SK-N-SH treated with all-trans-retinoic acid at 6 μM for 48 hours (cell line): ENCODE measurements around the gene CACNA1H.

Experiments used
- ARNTL ChIP-seq: fragments of 450-650 bp; formaldehyde crosslinking; IDR thresholded peaks from 2 replicates; pipeline ENCODE4 v1.5.0; 2020; ENCODE audit warnings: low read depth, mild to moderate bottlenecking, moderate library complexity, borderline replicate concordance
- CREB5 ChIP-seq: fragments of 250-450 bp; sonication (Bioruptor Pico); IDR thresholded peaks from 2 replicates; pipeline ENCODE4 v1.5.1; 2020; ENCODE audit warnings: low read depth, mild to moderate bottlenecking, moderate library complexity
- CSDC2 ChIP-seq: fragments of 250-450 bp; sonication (Bioruptor Pico); IDR thresholded peaks from 2 replicates; pipeline ENCODE4 v1.5.0; 2020; ENCODE audit warnings: mild to moderate bottlenecking, moderate library complexity
- ISL1 ChIP-seq: fragments of 250-450 bp; sonication (Bioruptor Pico); IDR thresholded peaks from 2 replicates; pipeline ENCODE4 v2.1.2; 2022; ENCODE audit warnings: mild to moderate bottlenecking, moderate library complexity
- OSR1 ChIP-seq: fragments of 250-450 bp; sonication (Bioruptor Pico); IDR thresholded peaks from 2 replicates; pipeline ENCODE4 v1.8.0; 2022; ENCODE audit warnings: moderate library complexity, mild to moderate bottlenecking, inconsistent platforms
- PATZ1 ChIP-seq: fragments of 250-450 bp; sonication (Bioruptor Pico); IDR thresholded peaks from 2 replicates; pipeline ENCODE4 v1.8.0; 2020; ENCODE audit warnings: mild to moderate bottlenecking, moderate library complexity, borderline replicate concordance
- PPARA ChIP-seq: fragments of 250-450 bp; sonication (Bioruptor Pico); IDR thresholded peaks from 2 replicates; pipeline ENCODE4 v1.5.0; 2020; ENCODE audit warnings: mild to moderate bottlenecking, borderline replicate concordance
- SNAI2 ChIP-seq: fragments of 250-450 bp; sonication (Bioruptor Pico); IDR thresholded peaks from 2 replicates; pipeline ENCODE4 v1.5.0; 2020; ENCODE audit warnings: mild to moderate bottlenecking, moderate library complexity
- TCF4 ChIP-seq: fragments of 250-450 bp; sonication (Bioruptor Pico); IDR thresholded peaks from 2 replicates; pipeline ENCODE4 v1.8.0; 2021; ENCODE audit warnings: mild to moderate bottlenecking, moderate library complexity, borderline replicate concordance
- TOX ChIP-seq: fragments of 250-450 bp; sonication (Bioruptor Pico); IDR thresholded peaks from 2 replicates; pipeline ENCODE4 v1.8.0; 2021; ENCODE audit warnings: mild to moderate bottlenecking, moderate library complexity, borderline replicate concordance
- ZFP3 ChIP-seq: fragments of 250-450 bp; sonication (Bioruptor Pico); IDR thresholded peaks from 2 replicates; pipeline ENCODE4 v1.5.0; 2020; ENCODE audit warnings: mild to moderate bottlenecking, moderate library complexity
- ZFP30 ChIP-seq: fragments of 450-650 bp; formaldehyde crosslinking; IDR thresholded peaks from 2 replicates; pipeline ENCODE4 v1.5.0; 2022; ENCODE audit warnings: mild to moderate bottlenecking, moderate library complexity
- ZNF70 ChIP-seq: fragments of 450-650 bp; formaldehyde crosslinking; IDR thresholded peaks from 2 replicates; pipeline ENCODE4 v1.5.0; 2020; ENCODE audit warnings: mild to moderate bottlenecking, moderate library complexity

GRCh38 chr16:1146409-1146808 lies 6.5 kb upstream of the CACNA1H start:
- TF ChIP-seq CREB5 (no peak), ARNTL (CRISPR knock-in tag) (no peak), CSDC2 (CRISPR knock-in tag) (no peak), SNAI2 (no peak), ZNF70 (CRISPR knock-in tag) (no peak), PPARA (CRISPR knock-in tag) (no peak), ZFP3 (CRISPR knock-in tag) (no peak), TCF4 (CRISPR knock-in tag) (no peak), OSR1 (CRISPR knock-in tag) (no peak), TOX (CRISPR knock-in tag) (no peak), ISL1 (CRISPR knock-in tag) (no peak), ZFP30 (CRISPR knock-in tag) (no peak), PATZ1 (CRISPR knock-in tag) (no peak)
